A549 (cell line): ENCODE measurements around the gene MRPL53. TPM values are rescaled to one million over a fixed set of nuclear protein-coding genes. Genes with fewer than 3 reads are reported as not detected.

ENCODE experiments used
- ATAC-seq, 2 experiments: fragments of 200-7000 bp in 1 of 2; fragments of >200 bp in 1 of 2; cut with Nextera tagmentation in 1 of 2; cut with Tn5 transposase in 1 of 2; 3 replicates each; pipeline versions ENCODE4 v1.8.0 to v1.9.1; 2018 to 2020; ENCODE audit warnings: mild to moderate bottlenecking in 1 of 2, moderate library complexity in 1 of 2
- CTCF ChIA-PET: fragments of 300-600 bp; sonication (Branson Sonifier 250); formaldehyde crosslinking; extraction: SDS; loops from one replicate; lab custom pipeline; 2021; ENCODE audit warnings: antibody characterized with exemption, inconsistent platforms; lab: Yijun Ruan, JAX
- POLR2A ChIA-PET: fragments of 350-600 bp; formaldehyde crosslinking; extraction: SDS; loops from one replicate; lab custom pipeline; 2021; ENCODE audit warnings: antibody characterized with exemption, inconsistent platforms; lab: Yijun Ruan, JAX
- DNase-seq, 2 experiments: peaks; one replicate each; pipeline versions ENCODE4 v3.0.0 to v3.0.0-alpha.2; 2011 to 2016; ENCODE audit warnings: low read depth in 1 of 2, low spot score in 1 of 2
- FAIRE-seq: peaks from 2 replicates; lab custom pipeline; 2011; peaks lifted over from hg19 to GRCh38; lab: Jason Lieb, UNC
- H3K27ac ChIP-seq, 2 experiments: fragments of >200 bp; sonication (Bioruptor Twin); formaldehyde crosslinking; 3 replicates each; pipeline ENCODE4 v1.5.1; 2016 to 2017
- H3K4me1 ChIP-seq: fragments of >200 bp; sonication (Bioruptor Twin); formaldehyde crosslinking; 3 replicates; pipeline ENCODE4 v1.6.1; 2016
- H3K4me2 ChIP-seq: fragments of >200 bp; sonication (Bioruptor Twin); formaldehyde crosslinking; 3 replicates; pipeline ENCODE4 v1.6.1; 2016
- H3K4me3 ChIP-seq: fragments of >200 bp; sonication (Bioruptor Twin); formaldehyde crosslinking; 3 replicates; pipeline ENCODE4 v1.5.1; 2016
- H3K9me3 ChIP-seq: fragments of >200 bp; sonication (Bioruptor Twin); formaldehyde crosslinking; 3 replicates; pipeline ENCODE4 v1.6.1; 2016
- FOSB ChIP-seq: fragments of 250-450 bp; sonication (Bioruptor Pico); IDR thresholded peaks from 2 replicates; pipeline ENCODE4 v1.5.0; 2020; ENCODE audit warnings: mild to moderate bottlenecking, moderate library complexity
- FOSL2 ChIP-seq, 2 experiments: fragments of 450-650 bp in 1 of 2; fragments of >200 bp in 1 of 2; sonication (Bioruptor Twin) in 1 of 2; formaldehyde crosslinking; IDR thresholded peaks; 2 replicates each; pipeline versions ENCODE4 v1.5.0 to v1.6.1; 2016 to 2020; ENCODE audit warnings: mild to moderate bottlenecking in 1 of 2, moderate library complexity in 1 of 2
- FOXS1 ChIP-seq: fragments of 250-450 bp; sonication (Bioruptor Pico); IDR thresholded peaks from 2 replicates; pipeline ENCODE4 v1.5.0; 2020; ENCODE audit warnings: mild to moderate bottlenecking, moderate library complexity
- HOXA7 ChIP-seq: fragments of 250-450 bp; sonication (Bioruptor Pico); IDR thresholded peaks from 2 replicates; pipeline ENCODE4 v1.5.0; 2020; ENCODE audit warnings: mild to moderate bottlenecking, moderate library complexity
- HOXB13 ChIP-seq: fragments of 250-450 bp; sonication (Bioruptor Pico); IDR thresholded peaks from 2 replicates; pipeline ENCODE4 v1.5.0; 2020; ENCODE audit warnings: low read depth, mild to moderate bottlenecking, moderate library complexity
- JUN ChIP-seq, 2 experiments: fragments of >200 bp; sonication (Bioruptor Twin); formaldehyde crosslinking; IDR thresholded peaks; 2 replicates in 1 of 2; 3 replicates in 1 of 2; pipeline ENCODE4 v1.6.1; 2016 to 2017
- JUNB ChIP-seq: fragments of >200 bp; sonication (Bioruptor Twin); formaldehyde crosslinking; IDR thresholded peaks from 2 replicates; pipeline ENCODE4 v1.6.1; 2016
- MAFK ChIP-seq: fragments of 450-650 bp; IDR thresholded peaks from 2 replicates; pipeline ENCODE4 v1.6.1; 2014; ENCODE audit not compliant: partially characterized antibody
- NFE2L2 ChIP-seq: fragments of 150-350 bp; conservative IDR thresholded peaks from 2 replicates; pipeline ENCODE4 v1.6.1; 2014; ENCODE audit warnings: low read length
- NR3C1 ChIP-seq: fragments of >200 bp; sonication (Bioruptor Twin); formaldehyde crosslinking; IDR thresholded peaks from 3 replicates; pipeline ENCODE4 v1.6.1; 2017
- PHF8 ChIP-seq: fragments of 200-600 bp; sonication (generic); IDR thresholded peaks from 2 replicates; pipeline ENCODE4 v1.6.1; 2016; ENCODE audit warnings: low read depth, mild to moderate bottlenecking, antibody characterized with exemption, moderate library complexity, borderline replicate concordance
- RCOR1 ChIP-seq: fragments of 150-350 bp; IDR thresholded peaks from 2 replicates; pipeline ENCODE4 v1.6.1; 2014; ENCODE audit warnings: antibody characterized with exemption, low read length, low read depth
- SMC3 ChIP-seq: fragments of >200 bp; sonication (Bioruptor Twin); formaldehyde crosslinking; IDR thresholded peaks from 3 replicates; pipeline ENCODE4 v1.6.1; 2018; ENCODE audit warnings: inconsistent platforms
- SREBF2 ChIP-seq: fragments of 450-650 bp; IDR thresholded peaks from 2 replicates; pipeline ENCODE4 v1.6.1; 2014; ENCODE audit warnings: mild to moderate bottlenecking, moderate library complexity
- ZFP36 ChIP-seq: fragments of 450-650 bp; IDR thresholded peaks from 2 replicates; pipeline ENCODE4 v1.6.1; 2014; ENCODE audit warnings: borderline replicate concordance; ENCODE audit not compliant: partially characterized antibody
- ZSCAN20 ChIP-seq: fragments of 250-450 bp; sonication (Bioruptor Pico); IDR thresholded peaks from 2 replicates; pipeline ENCODE4 v1.8.0; 2022; ENCODE audit warnings: mild to moderate bottlenecking, moderate library complexity
- WGBS: methylation state at CpG from one replicate; pipeline ENCODE4 v1.1.6; 2017; ENCODE audit errors: missing lambda C conversion rate; 5-methylcytosine and 5-hydroxymethylcytosine counted together
- polyA plus RNA-seq, 4 experiments: library from polyadenylated mRNA; depleted of rRNA in 3 of 4; stranded (reverse); fragments of >200 nt; fragmentation: RNase III in 1 of 4; extraction: RNeasy Plus Mini Kit Qiagen cat#74134 plus additional on column Dnase treatment in 1 of 4; gene quantifications; 2 replicates in 3 of 4; 3 replicates in 1 of 4; pipeline ENCODE4 v1.2.3, GENCODE V29; 2011 to 2017
- TF ChIP-seq, protein P1 (sequence below): fragments of 450-650 bp; IDR thresholded peaks from 2 replicates; pipeline ENCODE4 v1.6.1; 2014; ENCODE audit warnings: antibody characterized with exemption
- TF ChIP-seq, protein P2 (sequence below): fragments of >200 bp; sonication (Bioruptor Twin); formaldehyde crosslinking; IDR thresholded peaks from 3 replicates; pipeline ENCODE4 v1.5.1; 2016
- TF ChIP-seq, protein P3 (sequence below): fragments of 200-600 bp; sonication (generic); IDR thresholded peaks from 2 replicates; pipeline ENCODE4 v1.6.1; 2016; ENCODE audit warnings: antibody characterized with exemption, mild to moderate bottlenecking, moderate library complexity
- TF ChIP-seq, protein P4 (sequence below): fragments of 250-450 bp; sonication (Bioruptor Pico); IDR thresholded peaks from 2 replicates; pipeline ENCODE4 v1.5.0; 2020; ENCODE audit warnings: low read depth, mild to moderate bottlenecking, moderate library complexity

The MRPL53 gene
- polyA plus RNA-seq, 2 of the 4 experiments (the other 2 are of a cell fraction), result 68.8 to 229 TPM

DNA sequence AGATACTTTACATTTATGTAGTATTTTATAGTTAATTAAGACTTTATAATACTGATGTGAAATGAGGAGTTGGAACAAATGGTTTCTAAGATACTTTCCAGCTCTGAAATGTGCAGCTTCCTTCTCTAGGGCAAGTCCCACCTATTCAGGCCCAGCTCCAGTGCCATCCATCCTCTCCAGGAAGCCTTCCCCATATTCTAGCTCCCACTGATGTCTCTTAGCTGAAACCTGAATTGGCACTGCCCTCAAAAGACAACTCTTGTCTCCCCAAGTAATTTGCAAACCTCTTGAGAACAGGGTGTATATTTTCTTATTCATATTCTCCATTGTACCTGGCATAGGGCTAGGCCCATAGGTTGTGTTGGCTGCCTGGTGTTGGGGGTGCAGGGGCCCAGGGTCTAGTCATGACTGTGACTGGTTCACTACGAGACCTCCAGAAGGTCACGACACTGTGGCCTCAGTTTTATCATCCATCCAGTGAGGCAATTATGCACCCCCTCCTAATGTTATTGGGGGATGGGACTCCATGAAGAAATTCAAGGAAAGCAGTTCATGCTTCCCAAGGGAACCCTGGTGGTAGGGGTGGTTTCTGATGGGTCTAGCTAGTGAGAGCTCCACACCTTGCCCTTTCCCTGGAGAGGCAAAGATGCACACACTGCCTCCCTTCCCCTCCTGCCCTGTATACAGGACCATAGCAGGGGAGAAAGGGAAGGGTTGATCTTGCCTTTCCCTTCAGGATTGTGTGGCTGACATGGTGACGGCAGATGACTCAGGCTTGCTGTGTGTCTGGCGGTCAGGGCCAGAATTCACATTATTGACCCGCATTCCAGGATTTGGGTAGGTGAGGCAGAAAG, 48.1 kb downstream of the MRPL53 start:
- no peaks in the 10 kb centered on the region for H3K9me3 ChIP-seq
- FAIRE-seq, result no peak
- no peak for DNase-seq
- H3K27ac ChIP-seq, result no peak overlapping the region
- POLR2A ChIA-PET, result no interaction called here
- no peak for ATAC-seq
- TF ChIP-seq FOSL2 (IDR thresholded peaks at IDR 0.05) (no peak), FOSL2 (CRISPR knock-in tag; IDR thresholded peaks at IDR 0.05) (no peak), PHF8 (no peak), FOXS1 (CRISPR knock-in tag) (no peak), SMC3 (no peak), NFE2L2 (no peak), FOSB (CRISPR knock-in tag) (no peak), MAFK (no peak), ZSCAN20 (CRISPR knock-in tag) (no peak), JUN (IDR thresholded peaks at IDR 0.05) (no peak), ZFP36 (no peak), HOXB13 (CRISPR knock-in tag) (no peak), HOXA7 (CRISPR knock-in tag) (no peak), NR3C1 (no peak), RCOR1 (no peak), SREBF2 (no peak), JUNB (no peak)
- TF ChIP-seq, protein P1, sequence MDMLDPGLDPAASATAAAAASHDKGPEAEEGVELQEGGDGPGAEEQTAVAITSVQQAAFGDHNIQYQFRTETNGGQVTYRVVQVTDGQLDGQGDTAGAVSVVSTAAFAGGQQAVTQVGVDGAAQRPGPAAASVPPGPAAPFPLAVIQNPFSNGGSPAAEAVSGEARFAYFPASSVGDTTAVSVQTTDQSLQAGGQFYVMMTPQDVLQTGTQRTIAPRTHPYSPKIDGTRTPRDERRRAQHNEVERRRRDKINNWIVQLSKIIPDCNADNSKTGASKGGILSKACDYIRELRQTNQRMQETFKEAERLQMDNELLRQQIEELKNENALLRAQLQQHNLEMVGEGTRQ, result no peak
- TF ChIP-seq, protein P2, sequence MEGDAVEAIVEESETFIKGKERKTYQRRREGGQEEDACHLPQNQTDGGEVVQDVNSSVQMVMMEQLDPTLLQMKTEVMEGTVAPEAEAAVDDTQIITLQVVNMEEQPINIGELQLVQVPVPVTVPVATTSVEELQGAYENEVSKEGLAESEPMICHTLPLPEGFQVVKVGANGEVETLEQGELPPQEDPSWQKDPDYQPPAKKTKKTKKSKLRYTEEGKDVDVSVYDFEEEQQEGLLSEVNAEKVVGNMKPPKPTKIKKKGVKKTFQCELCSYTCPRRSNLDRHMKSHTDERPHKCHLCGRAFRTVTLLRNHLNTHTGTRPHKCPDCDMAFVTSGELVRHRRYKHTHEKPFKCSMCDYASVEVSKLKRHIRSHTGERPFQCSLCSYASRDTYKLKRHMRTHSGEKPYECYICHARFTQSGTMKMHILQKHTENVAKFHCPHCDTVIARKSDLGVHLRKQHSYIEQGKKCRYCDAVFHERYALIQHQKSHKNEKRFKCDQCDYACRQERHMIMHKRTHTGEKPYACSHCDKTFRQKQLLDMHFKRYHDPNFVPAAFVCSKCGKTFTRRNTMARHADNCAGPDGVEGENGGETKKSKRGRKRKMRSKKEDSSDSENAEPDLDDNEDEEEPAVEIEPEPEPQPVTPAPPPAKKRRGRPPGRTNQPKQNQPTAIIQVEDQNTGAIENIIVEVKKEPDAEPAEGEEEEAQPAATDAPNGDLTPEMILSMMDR, result no peak
- TF ChIP-seq, protein P3, sequence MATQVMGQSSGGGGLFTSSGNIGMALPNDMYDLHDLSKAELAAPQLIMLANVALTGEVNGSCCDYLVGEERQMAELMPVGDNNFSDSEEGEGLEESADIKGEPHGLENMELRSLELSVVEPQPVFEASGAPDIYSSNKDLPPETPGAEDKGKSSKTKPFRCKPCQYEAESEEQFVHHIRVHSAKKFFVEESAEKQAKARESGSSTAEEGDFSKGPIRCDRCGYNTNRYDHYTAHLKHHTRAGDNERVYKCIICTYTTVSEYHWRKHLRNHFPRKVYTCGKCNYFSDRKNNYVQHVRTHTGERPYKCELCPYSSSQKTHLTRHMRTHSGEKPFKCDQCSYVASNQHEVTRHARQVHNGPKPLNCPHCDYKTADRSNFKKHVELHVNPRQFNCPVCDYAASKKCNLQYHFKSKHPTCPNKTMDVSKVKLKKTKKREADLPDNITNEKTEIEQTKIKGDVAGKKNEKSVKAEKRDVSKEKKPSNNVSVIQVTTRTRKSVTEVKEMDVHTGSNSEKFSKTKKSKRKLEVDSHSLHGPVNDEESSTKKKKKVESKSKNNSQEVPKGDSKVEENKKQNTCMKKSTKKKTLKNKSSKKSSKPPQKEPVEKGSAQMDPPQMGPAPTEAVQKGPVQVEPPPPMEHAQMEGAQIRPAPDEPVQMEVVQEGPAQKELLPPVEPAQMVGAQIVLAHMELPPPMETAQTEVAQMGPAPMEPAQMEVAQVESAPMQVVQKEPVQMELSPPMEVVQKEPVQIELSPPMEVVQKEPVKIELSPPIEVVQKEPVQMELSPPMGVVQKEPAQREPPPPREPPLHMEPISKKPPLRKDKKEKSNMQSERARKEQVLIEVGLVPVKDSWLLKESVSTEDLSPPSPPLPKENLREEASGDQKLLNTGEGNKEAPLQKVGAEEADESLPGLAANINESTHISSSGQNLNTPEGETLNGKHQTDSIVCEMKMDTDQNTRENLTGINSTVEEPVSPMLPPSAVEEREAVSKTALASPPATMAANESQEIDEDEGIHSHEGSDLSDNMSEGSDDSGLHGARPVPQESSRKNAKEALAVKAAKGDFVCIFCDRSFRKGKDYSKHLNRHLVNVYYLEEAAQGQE, result no peak
- TF ChIP-seq, protein P4, sequence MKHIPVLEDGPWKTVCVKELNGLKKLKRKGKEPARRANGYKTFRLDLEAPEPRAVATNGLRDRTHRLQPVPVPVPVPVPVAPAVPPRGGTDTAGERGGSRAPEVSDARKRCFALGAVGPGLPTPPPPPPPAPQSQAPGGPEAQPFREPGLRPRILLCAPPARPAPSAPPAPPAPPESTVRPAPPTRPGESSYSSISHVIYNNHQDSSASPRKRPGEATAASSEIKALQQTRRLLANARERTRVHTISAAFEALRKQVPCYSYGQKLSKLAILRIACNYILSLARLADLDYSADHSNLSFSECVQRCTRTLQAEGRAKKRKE (CRISPR knock-in tag), result no peak
- peaks cover 6% of the 10 kb centered on the region; the same call in 1 of the 3 replicates for H3K4me1 ChIP-seq
- no peak overlapping the region for H3K4me2 ChIP-seq
- 88% methylated on average over 5 of the region's 5 CpGs for WGBS
- CTCF ChIA-PET, result interaction anchor here (1.6 to 2.1 kb wide), 2 partner anchors 16 to 32 kb away, joined by 6 read pairs; no protein-coding TSS in a partner anchor
- H3K4me3 ChIP-seq, result no peak overlapping the region
